HG03280 (cell line): ENCODE results near the gene IRAK2.
A peak's percentile ranks its signal among the peaks of the same experiment; 100 is the strongest.

ENCODE experiments used
- ATAC-seq: cut with Tn5 transposase; IDR thresholded peaks from one replicate; pipeline ENCODE4 v1.9.1; 2021; ENCODE audit warnings: mild to moderate bottlenecking, moderate library complexity; ENCODE audit not compliant: unreplicated experiment

IRAK2 gene

DNA sequence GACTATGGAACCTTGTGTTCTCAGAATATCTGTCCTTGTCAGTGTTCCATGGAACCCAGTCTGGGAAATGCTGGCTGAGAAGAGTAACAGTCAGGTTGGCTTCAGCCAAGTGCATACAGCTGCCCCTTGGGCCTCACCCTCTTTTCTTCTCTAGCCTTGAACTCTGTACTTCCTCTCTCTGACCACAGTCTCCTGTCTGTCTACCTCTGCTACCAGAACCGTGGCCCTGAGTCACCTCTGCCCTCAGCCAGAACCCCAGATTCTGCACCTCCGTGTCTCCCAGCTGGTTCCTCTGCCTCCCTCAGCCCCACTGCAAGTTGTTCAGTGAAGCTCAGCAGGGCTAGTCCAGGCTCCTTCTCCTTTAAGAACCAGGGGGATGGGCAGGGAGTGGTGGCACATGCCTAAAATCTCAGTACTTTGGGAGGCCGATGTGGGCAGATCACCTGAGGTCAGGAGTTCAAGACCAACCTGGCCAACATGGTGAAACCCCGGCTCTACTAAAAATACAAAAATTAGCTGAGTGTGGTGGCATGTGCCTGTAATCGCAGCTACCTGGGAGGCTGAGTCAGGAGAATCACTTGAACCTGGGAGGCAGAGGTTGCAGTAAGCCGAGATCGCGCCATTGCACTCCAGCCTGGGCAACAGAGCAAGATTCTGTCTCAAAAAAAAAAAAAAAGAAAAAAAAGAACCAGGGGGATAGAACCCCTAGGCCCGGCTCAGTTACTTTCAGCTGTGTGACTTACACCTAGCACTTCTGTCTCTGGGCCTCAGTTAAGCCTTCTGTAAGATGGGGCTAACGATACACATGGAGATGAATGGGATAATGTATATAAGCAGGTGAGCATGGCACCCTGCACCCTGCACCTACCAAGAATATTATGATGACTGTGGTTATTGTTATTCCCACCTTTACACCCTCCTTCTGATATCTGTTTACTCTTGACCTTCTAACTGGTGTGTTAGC lies 59.2 kb downstream of the IRAK2 start:
- peak; percentile 56 for ATAC-seq

DNA sequence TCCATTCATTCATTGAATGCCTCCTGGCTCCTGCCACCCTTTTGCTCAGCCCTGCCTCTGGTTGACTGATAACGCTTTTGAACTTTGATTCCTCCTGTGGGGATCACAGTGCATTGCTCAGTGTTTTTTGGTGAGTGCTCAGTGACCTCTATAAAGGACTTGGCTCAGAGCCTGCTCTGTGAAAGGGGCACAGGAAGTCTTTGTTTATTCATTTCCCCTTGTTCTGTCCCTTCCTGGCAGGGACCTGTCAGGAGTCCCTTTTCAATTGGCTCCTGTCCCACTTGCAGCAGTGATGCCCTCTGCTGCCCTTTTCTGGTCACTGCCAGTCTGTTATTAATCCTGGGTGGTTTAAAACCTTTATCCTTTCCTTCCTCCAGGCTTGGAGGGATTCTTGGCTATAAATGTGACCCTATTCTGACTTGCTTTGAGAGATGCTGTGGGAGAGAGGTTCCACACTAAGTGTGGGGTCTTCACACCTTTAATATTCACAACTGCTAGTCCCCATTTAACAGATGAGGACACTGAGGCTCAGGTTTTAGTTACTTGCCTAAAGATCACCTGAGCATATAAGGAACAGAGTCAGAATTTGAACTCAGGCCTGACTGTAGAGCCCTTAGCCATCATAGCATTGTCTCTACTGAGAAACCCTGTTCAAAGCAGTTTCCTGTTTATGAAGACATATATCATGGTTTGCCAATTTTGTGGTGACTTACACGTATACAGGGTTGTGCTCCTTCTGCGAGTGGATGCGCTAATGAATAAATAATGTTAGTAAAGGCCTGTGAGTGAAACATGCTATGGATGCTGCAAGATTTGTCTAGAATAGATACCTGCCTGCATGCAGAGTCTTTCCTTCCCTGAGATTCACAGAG lies 60.3 kb downstream of the IRAK2 start:
- peak; percentile 38 for ATAC-seq

DNA sequence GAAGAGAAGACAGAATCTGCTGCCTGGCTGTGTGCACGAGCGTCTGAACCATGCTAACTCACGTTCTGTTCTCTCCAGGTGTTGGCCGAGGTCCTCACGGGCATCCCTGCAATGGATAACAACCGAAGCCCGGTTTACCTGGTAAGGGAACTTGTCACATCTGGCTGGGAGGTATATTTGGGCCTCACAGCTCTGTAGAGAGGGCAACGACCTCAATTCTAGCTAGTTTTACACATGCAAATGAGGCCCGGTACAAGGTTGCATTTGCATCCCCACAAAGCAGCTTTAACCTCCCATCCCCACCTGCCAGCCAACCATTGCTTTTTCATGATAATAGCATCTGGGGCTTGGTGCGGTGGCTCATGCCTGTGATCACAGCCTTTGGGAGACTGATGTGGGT lies 61.6 kb downstream of the IRAK2 start:
- ATAC-seq, result no peak

DNA sequence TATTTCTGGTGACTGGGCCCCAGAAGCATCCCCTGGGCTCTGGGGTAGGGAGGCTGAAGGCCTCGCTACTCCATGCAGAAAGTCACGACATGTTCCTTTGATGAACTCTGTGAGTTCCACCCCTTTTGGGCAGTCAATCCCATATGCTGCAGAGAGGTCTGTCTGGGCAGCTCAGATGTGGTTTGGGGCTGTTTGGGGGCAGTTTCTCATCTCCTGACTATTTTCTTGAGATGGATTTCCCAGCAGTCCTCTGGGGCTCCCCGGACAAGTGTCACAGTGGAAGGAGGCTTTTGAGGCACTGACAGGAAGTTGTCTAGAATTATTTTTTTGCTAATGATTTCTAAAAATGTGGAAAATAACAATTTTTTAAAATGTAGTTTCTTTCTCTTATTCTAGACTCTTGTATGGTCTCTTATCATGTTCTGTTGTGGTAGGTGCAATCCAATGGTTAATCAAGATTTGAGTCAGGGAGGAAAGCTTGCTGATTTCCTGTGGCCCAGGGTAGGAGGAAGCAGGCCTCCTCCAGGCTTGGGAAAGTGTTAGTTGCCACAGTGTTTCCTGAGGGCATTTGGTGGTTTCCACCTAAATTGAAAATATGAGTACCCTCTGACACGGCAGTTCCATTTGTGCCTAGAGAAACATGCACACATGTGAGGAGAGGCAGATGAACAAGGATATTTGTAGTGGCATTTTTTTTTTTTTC lies 63.7 kb downstream of the IRAK2 start:
- ATAC-seq, result no peak

DNA sequence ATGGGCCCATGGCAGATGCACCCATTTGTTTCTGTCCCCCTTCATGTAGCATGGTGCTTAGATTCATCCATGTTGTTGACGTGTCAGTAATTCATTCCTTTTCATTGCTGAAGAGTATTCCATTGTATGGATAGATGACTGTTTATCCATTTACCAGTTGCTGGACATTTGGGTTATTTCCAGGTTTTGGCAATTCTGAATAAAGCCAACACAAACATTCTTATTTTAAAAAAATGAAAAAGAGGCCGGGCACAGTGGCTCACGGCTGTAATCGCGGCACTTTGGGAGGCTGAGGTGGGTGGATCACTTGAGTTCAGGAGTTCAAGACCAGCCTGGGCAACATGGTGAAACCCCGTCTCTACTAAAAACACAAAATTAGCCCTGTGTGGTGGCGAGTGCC lies 64.9 kb downstream of the IRAK2 start:
- no peak for ATAC-seq

DNA sequence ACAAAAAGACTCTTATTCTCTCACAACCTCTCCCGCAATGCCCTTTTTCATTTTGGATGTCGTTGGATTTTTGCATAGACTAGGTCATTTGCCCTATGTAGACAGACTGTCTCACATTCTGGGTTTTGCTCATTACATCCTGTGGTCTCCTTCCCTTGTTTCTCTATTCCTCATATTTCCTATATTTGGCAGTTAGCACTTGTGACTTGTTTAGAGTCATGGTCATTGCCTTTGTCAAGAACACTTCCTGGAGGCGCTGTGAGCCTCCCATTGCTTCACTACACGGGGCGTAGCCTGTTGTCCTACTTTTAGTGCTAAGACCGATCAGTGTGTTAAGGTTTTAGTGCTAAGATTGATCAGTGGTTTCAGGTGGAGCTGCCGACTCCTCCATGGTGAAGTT lies 67.4 kb downstream of the IRAK2 start:
- ATAC-seq, result no peak

DNA sequence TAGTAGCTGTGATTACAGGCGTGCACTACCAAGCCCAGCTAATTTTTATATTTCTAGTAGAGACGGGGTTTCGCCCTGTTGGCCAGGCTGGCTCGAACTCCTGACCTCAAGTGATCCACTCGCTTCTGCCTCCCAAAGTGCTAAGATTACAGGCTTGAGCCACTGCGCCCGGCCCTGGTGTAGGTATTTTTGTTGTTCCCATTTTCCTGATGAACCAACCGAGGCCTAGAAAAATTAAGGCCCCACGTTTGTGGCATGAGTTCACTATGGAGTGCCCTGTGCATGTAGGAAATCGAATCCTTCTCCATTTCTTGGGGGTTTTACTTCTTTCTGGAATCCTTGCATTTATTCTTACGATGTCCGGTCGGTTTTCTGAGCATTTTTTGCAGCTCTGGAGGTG lies 69.3 kb downstream of the IRAK2 start:
- ATAC-seq, result no peak

DNA sequence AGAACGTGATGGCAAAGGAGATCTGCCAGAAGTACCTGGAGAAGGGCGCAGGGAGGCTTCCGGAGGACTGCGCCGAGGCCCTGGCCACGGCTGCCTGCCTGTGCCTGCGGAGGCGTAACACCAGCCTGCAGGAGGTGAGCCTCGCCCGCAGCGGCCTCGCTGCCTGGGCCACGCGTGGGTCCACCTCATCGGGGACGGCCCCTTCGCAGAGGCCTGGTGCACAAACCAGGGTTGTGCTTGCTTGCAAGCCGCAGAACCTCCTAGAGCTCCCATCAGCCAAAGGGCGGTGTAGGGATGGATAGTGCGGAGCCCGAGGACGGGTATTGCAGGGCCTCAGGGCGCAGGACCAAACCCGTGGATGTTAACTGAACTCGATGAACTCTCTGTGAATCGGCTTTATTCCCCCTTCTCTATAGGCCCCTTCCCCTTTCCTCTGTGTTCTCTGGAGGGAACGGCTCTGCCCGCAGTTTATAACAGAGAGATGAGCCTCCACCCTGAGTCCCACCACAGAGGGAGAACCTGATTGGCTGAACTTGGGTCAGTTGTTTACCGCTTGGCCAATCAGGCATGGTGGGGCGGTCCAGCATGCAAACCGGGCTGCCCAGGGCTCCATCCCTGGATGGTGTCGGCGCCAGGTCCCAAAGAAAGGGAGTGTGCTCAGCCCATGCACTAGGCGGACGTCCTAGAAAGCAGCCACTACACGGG lies 70.0 kb downstream of the IRAK2 start:
- no peak for ATAC-seq

DNA sequence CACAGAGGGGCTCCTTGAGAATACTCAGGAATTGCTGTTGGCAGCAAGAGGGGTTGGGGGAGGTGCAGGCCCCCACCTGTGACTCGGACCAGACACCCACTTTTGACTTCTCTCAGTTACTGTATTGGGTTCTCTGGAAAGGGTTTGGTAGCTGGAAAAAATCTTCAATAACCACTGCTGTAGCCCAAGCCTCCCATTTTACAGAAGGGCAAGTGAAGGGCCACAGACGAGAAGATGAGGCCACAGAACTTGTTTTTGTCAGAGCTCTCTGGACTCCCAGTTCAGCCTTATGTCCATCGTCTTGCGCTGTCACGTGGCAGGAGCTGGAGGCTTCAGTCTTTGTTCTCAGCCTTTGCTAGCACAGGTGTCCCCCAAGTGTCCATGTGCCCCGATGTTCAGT lies 70.8 kb downstream of the IRAK2 start:
- no peak for ATAC-seq

DNA sequence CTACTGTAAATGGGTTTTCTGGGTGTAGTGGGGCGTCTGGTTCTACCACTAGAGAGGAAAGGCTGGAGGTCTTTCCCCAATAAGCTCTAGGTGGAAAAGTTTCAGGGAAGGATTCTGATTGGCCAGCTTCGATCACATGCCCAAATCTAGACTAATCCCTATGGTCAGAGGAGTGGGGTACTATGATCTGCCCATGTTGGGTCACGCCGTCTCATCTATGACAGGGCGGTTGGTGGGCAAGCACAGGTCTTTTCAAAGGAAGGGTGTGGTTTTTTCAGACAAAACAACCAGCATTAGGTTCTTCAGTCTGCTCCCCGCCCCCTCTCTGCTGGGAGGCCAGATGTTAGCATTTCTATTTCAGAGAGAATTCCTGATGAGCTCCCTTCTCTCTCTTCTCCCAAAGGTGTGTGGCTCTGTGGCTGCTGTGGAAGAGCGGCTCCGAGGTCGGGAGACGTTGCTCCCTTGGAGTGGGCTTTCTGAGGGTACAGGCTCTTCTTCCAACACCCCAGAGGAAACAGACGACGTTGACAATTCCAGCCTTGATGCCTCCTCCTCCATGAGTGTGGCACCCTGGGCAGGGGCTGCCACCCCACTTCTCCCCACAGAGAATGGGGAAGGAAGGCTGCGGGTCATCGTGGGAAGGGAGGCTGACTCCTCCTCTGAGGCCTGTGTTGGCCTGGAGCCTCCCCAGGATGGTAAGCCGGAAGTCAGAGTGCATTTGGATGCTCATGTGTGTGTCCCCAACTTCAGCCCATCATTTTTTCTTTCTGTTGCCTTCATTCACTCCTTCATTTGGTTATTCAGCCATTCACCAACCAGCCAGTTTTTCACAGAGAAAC lies 73.8 kb downstream of the IRAK2 start:
- no peak for ATAC-seq

DNA sequence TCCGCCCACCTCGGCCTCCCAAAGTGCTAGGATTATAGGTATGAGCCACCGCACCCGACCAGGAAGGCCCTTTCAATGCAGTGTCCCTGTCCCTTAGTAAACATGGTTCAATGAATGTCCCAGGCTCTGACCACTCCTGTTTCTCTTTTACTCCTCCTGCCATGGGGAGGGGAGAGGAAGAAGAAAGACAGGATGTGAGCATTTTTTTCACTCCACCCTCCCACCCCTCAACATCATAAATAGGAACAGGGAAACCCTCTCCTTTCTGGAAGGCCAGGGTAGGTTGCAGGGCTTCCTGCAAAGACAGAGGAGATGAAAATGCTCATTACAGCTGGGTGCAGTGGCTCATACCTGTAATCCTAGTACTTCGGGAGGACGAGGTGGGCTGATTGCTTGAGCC lies 76.1 kb downstream of the IRAK2 start:
- ATAC-seq, result no peak

DNA sequence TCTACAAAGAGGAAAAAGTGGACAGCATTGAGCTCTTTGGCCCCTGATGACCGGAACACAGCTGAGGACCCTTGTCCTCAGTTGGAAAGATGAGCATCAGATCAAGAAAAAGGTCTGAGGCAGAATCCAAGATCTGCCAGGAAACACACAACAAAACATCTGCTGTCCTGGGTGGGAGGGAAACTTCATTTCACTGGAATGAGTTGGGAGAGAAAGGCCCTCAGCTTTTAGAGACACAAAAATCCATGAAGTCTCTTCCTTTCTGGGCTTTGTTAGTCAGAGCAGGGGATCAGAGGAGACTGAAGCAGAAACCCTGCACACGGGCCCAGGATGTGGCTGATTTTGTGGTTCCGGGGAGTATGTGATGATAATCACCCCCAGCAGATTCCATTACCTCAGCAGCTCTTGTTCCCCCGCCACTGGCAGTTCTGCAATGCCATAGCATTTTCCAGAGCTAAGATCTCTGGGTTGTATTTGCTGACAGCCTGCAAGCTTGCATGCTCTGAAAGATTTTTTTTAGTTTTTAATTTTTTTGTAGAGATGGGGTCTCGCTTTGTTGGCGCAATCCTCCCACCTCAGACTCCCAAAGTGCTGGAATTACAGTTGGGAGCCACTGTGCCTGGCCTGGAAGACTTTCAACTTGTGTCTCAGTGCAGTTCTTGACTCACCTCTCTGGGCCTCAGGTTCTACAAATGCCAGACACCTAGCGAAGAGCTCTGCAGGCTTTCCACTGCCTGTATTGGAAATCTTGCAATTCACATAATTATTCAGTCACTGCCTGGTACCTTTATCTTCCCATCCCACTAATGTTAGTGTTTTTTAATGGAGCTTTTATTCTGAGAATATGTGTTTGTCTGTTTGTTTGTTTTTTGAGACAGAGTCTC lies 77.7 kb downstream of the IRAK2 start:
- ATAC-seq, result no peak

DNA sequence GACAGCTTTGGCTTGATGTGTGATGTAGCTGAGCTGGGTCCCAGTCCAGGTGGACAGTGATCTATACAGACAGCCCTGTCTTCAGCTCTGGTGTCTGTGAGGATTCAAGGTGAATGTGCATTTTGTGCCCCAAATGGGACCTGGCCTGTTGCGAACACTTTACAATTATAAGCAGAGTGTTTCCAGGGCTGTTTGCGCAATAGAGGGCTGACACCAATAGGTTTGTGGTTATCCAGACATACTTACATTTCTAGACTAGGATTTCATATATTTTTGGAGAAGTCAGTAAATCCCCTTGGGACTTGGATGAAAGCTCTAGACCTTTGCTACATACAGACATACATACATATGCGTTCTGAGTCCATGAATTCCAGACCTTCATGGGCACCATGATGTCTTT lies 79.3 kb downstream of the IRAK2 start:
- no peak for ATAC-seq

DNA sequence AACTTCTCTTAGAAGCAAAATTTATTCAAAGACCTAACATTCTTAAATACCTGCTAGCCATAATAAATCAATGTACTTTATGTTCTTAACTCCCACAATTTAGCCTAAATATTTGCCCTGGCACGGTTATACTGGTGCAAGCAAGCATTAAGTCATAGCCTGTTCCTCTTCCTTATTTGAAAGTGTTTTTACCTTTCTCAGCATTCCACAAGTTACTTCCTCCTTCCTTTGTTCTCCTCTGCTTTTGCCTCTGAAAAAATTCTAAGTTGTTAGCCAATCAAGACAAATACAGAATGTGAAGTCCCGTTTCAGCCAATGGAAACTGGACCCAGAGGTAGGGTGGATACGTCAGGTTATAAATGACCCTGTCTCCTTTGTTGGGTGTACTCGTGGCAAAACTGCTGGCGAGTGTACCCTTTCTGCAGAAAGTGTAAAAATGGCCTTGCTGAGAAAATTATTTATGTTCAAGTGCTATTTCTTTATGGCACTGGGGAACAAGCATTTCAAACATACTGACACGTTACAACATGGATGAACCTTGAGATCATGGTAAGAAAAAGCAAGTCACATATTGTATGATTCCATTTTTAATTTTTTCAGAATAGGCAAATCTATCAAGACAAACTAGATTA lies 80.5 kb downstream of the IRAK2 start:
- ATAC-seq, result no peak

DNA sequence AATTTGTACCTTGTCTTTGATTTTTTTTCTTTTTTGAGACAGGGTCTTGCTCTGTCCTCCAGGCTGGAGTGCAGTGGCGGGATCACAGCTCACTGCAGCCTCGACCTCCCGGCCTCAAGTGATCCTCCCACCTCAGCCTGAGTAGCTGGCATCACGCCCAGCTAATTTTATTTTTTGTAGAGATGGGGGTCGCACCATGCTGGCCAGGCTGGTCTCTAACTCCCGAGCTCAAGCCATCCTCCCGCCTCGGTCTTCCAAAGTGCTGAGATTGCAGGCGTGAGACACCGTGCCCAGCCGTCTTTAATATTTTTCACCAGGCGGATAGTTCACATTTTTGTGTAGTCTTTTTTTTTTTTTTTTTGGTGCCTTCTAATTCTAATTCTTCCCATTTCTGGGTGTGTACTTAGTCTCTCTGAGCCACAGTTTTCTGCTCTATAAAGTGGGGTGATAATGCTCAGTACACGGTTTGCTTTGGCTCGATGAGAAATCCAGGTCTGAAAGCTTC lies 83.0 kb downstream of the IRAK2 start:
- no peak for ATAC-seq

DNA sequence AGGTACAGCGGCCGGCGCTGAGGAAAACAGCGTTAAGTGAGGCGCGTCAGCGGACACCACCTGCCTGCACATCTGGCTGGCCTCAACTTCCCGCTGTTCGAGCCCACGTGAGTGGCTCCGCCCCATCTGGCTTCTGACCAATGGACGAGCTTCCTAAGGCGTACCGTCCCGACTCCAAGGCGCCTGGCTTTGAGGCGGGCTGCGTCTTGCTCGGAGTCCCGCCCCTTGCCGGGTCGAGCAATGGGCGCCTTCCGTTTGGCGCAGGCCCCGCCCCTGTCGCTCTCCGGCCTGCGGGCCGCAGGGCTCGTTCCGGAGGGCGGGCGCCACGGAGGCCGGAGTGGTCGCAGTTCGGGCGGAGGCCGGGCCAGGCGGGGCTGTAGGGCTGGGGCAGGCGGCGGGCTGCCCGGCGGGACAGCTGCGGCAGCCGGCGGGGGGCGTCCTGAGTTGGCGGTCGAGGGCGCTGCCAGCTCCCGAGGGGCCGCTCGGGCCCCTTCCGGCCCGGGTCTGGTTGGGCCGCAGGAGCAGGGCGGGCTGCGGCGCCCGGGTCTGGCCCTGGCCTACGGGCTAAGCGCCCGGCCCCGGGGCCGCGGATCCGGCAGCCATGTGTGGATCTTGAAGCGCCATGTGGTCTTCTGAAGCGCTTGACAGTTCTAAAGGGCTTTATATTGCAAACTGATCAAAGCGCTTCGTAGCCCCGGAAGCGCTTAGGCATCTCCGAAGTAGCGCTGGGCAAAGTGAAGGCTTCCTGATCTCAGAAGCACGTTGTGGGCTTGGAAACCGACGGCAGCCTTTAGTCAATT lies 83.7 kb downstream of the IRAK2 start, which contains the start of gene TATDN2:
Gene TATDN2, plus strand, starts transcription at position 276 of the 800 bp plus-strand sequence. CDS start 742 bp downstream, outside the sequence.
- peak; percentile 96 for ATAC-seq
